Measurements from ENCODE around the gene SCAANT1. TPM values are rescaled to one million over a fixed set of nuclear protein-coding genes. Genes with fewer than 3 reads are reported as not detected.

Gene SCAANT1
- polyA plus RNA-seq, 1 experiment = not detected

DNA sequence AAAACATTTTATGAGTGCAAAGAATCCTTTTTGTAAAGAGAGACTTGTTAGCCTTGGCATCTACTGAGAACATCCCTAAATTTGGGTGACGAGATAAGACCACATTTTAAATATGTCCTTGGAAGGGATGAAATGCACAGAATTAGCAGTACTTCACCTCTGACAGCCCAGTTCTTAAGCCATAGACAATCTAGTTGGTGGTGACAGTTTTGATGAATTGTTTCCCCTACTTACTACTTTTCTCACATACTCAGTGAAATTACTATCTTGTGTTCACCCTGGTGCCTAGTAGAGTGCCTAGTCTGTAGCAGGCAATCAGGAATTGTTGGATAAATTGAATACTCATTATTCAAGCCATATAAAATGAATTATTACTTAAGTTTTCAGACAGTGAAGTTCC, 3.4 kb downstream of the SCAANT1 start:
- H3K4me3 ChIP-seq (ENCODE audit: low read depth, low read length) = no peak overlapping the region
- TF ChIP-seq, protein P1, sequence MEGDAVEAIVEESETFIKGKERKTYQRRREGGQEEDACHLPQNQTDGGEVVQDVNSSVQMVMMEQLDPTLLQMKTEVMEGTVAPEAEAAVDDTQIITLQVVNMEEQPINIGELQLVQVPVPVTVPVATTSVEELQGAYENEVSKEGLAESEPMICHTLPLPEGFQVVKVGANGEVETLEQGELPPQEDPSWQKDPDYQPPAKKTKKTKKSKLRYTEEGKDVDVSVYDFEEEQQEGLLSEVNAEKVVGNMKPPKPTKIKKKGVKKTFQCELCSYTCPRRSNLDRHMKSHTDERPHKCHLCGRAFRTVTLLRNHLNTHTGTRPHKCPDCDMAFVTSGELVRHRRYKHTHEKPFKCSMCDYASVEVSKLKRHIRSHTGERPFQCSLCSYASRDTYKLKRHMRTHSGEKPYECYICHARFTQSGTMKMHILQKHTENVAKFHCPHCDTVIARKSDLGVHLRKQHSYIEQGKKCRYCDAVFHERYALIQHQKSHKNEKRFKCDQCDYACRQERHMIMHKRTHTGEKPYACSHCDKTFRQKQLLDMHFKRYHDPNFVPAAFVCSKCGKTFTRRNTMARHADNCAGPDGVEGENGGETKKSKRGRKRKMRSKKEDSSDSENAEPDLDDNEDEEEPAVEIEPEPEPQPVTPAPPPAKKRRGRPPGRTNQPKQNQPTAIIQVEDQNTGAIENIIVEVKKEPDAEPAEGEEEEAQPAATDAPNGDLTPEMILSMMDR (IDR thresholded peaks at IDR 0.05; ENCODE audit: low read depth, low read length) = no peak
- no peak for DNase-seq (ENCODE audit: low read depth, low spot score)
- H3K9me3 ChIP-seq (ENCODE audit: control insufficient read depth, insufficient read depth, low read length) = no peaks in the 10 kb centered on the region
- H3K27ac ChIP-seq (ENCODE audit: low read depth, low read length) = no peak overlapping the region
- CTCF ChIA-PET = interaction anchor here (0.6 kb wide), 1 partner anchor 1433 kb away, joined by 3 read pairs; no protein-coding TSS in a partner anchor
- H3K27me3 ChIP-seq (ENCODE audit: control insufficient read depth, insufficient read depth, low read length) = no peaks in the 10 kb centered on the region
- POLR2A ChIA-PET = no interaction called here

DNA sequence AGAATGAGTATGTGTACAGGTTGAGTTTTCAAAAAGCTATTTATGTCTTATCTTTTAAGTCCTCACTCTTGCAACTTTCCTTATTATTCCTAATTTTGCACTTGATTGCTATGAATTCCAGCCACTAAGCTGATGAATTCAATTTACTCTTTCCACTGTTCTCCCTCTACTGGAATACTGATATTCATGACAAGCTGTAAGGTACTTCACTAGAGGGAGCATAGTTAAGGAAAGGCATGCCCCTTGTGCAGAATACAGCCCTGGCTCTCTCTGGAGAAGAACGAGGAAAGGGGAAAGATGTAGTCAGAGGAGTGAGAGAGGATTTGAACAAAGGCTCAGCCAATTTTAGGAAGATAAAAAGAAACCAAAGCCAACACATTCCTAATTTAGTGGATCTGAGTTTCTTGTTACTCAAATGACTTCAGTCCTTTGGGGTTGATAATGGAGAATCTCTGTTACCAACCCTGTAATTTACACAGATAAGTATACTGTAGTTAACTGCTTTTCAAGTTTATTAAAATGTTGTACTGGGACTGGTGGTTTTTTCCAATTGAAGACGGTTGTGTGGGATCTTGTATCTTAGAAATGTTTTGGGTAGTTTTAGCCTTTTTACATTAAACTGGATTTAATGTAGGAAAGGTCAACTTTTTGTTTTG, 4.0 kb downstream of the SCAANT1 start:
- POLR2A ChIA-PET = no interaction called here

DNA sequence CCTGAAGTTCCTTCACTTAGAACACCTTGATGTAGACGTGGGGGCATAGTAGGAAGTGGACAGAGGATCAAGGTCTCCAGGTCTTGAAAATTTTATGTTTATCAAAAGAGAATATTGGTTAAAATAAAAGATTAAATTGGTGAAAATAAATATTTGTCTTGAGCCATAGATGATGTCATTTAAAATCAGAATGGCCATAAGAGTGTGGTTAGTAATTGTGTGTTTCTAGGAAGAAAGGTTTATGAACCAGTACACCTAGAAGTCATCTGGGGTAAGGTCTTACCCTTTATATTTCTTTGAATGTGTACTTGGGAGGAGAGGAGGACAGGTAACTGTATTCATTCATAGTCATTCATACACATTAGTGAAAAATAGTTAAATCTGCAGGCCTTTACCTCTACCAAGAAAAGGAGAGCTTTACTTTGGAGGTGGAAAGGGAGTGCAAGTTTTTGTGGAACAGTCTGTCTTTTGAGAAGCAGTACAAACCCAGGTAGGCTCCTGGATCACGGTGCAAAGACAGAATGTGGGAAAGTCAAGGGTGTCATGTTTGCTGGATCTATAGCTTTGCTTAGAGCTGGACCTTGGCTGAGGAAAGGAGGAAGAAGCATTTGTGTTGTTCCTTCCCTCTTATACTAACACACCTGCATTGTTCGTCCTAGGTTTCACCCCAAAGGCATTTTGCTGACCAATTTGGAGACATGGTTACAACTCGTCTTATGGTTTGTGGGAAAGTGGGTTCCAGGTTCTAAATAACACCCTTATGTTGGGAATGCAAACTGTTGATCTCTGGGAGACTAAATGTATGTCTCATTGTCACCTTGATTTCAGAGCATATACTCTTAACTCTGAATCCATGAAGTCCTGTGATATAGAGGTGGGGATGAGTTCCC, 6.2 kb downstream of the SCAANT1 start:
- H3K27ac ChIP-seq (ENCODE audit: low read depth, low read length) = no peak overlapping the region
- peaks cover 3% of the 10 kb centered on the region; the same call in 1 of the 2 replicates for H3K9me3 ChIP-seq (ENCODE audit: control insufficient read depth, insufficient read depth, low read length)
- ChIA-PET CTCF (no interaction called here), POLR2A (no interaction called here)
- no peak for DNase-seq (ENCODE audit: low read depth, low spot score)
- H3K27me3 ChIP-seq (ENCODE audit: control insufficient read depth, insufficient read depth, low read length) = no peaks in the 10 kb centered on the region
- no peak overlapping the region for H3K4me3 ChIP-seq (ENCODE audit: low read depth, low read length)
- TF ChIP-seq, protein P1 (IDR thresholded peaks at IDR 0.05; ENCODE audit: low read depth, low read length) = no peak

More for the DNA sequence above, 4.0 kb downstream of the SCAANT1 start:
- CTCF ChIA-PET = interaction anchor here (1.0 to 1.2 kb wide), 3 partner anchors 33 to 95 kb away, joined by 3 to 4 read pairs (median 3); no protein-coding TSS in a partner anchor
- no peak overlapping the region for H3K27ac ChIP-seq (ENCODE audit: low read depth, low read length)
- TF ChIP-seq, protein P1 (IDR thresholded peaks at IDR 0.05; ENCODE audit: low read depth, low read length) = peak; percentile 58
- no peaks in the 10 kb centered on the region for H3K9me3 ChIP-seq (ENCODE audit: control insufficient read depth, insufficient read depth, low read length)
- no peak overlapping the region for H3K4me3 ChIP-seq (ENCODE audit: low read depth, low read length)
- no peaks in the 10 kb centered on the region for H3K27me3 ChIP-seq (ENCODE audit: control insufficient read depth, insufficient read depth, low read length)
- DNase-seq (ENCODE audit: low read depth, low spot score) = no peak

GRCh38 chr3:63900459-63900858, 11.7 kb downstream of the SCAANT1 start:
- no peak overlapping the region for H3K27ac ChIP-seq (ENCODE audit: low read depth, low read length)
- H3K9me3 ChIP-seq (ENCODE audit: control insufficient read depth, insufficient read depth, low read length) = peaks cover 3% of the 10 kb centered on the region; the same call in 1 of the 2 replicates
- H3K4me3 ChIP-seq (ENCODE audit: low read depth, low read length) = no peak overlapping the region
- ChIA-PET POLR2A (no interaction called here), CTCF (no interaction called here)
- TF ChIP-seq, protein P1 (IDR thresholded peaks at IDR 0.05; ENCODE audit: low read depth, low read length) = no peak
- DNase-seq (ENCODE audit: low read depth, low spot score) = no peak
- H3K27me3 ChIP-seq (ENCODE audit: control insufficient read depth, insufficient read depth, low read length) = no peaks in the 10 kb centered on the region

DNA sequence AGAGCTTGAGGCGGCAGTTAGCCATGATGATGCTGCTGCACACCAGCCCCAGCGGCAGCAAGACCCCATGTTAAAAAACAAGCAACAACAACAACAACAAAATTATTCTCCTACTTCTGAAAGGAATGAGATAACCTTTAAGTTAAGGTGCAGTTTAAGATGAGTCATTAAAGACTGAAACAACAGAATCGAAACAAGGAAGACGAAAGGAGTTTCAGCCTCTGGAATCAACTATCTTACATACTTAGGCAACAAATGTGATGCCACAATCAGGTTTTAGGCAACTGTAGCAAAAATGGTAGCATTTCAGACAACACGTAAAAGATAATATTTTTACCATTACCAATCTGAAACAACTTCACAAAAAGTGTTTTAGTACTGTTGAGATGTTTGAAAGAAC, 12.2 kb downstream of the SCAANT1 start:
- Histone ChIP-seq H3K27ac (ENCODE audit: low read depth, low read length) (no peak overlapping the region), H3K9me3 (ENCODE audit: control insufficient read depth, insufficient read depth, low read length) (peaks cover 3% of the 10 kb centered on the region; the same call in 1 of the 2 replicates), H3K4me3 (ENCODE audit: low read depth, low read length) (no peak overlapping the region), H3K27me3 (ENCODE audit: control insufficient read depth, insufficient read depth, low read length) (no peaks in the 10 kb centered on the region)
- ChIA-PET POLR2A (no interaction called here), CTCF (no interaction called here)
- DNase-seq (ENCODE audit: low read depth, low spot score) = no peak
- TF ChIP-seq, protein P1 (IDR thresholded peaks at IDR 0.05; ENCODE audit: low read depth, low read length) = no peak
